OCI-LY3 (cell line): ENCODE results near the gene LARP1.

Source experiments
- H2AFZ ChIP-seq: fragments of 200-600, 300-600 bp; shearing (Covaris generic); 2 replicates; pipeline ENCODE4 v1.6.0; 2014; ENCODE audit warnings: antibody characterized with exemption, low read depth, low read length
- H3K27ac ChIP-seq: fragments of 200-600, 300-600 bp; sonication (generic); 2 replicates; pipeline ENCODE4 v1.5.1; 2014; ENCODE audit warnings: mild to moderate bottlenecking, low read length, moderate library complexity, mixed read lengths
- H3K27me3 ChIP-seq: fragments of 200-600, 300-600 bp; sonication (generic); 2 replicates; pipeline ENCODE4 v1.6.1; 2014; ENCODE audit warnings: low read depth, low read length, mixed read lengths
- H3K36me3 ChIP-seq: fragments of 200-600, 300-600 bp; sonication (generic); replicated peaks from 2 replicates; pipeline ENCODE3; 2014; ENCODE audit warnings: low read depth, low read length, mixed read lengths
- H3K4me1 ChIP-seq: fragments of 300-600, 200-600 bp; sonication (generic); 2 replicates; pipeline ENCODE4 v1.6.1; 2014; ENCODE audit warnings: low read length, mixed read lengths
- H3K4me2 ChIP-seq: fragments of 200-600, 300-600 bp; sonication (generic); 2 replicates; pipeline ENCODE4 v1.6.1; 2014; ENCODE audit warnings: low read length, mixed read lengths
- H3K4me3 ChIP-seq: fragments of 300-600, 200-600 bp; sonication (generic); 2 replicates; pipeline ENCODE4 v1.5.1; 2014; ENCODE audit warnings: antibody characterized with exemption, mild to moderate bottlenecking, low read length, moderate library complexity
- H3K79me2 ChIP-seq: fragments of 300-600, 200-600 bp; shearing (Covaris generic); 2 replicates; pipeline ENCODE4 v1.6.1; 2014; ENCODE audit warnings: mild to moderate bottlenecking, low read length, mixed read lengths
- H3K9ac ChIP-seq: fragments of 300-600, 200-600 bp; shearing (Covaris generic); 2 replicates; pipeline ENCODE4 v1.6.0; 2014; ENCODE audit warnings: mild to moderate bottlenecking, low read length, moderate library complexity
- H3K9me3 ChIP-seq: fragments of 200-600, 300-600 bp; shearing (Covaris generic); 2 replicates; pipeline ENCODE4 v1.6.1; 2014; ENCODE audit warnings: low read length, mixed read lengths; ENCODE audit not compliant: insufficient read depth
- H4K20me1 ChIP-seq: fragments of 200-600, 300-600 bp; sonication (generic); 2 replicates; pipeline ENCODE4 v1.6.1; 2016; ENCODE audit warnings: low read length, mixed read lengths; ENCODE audit not compliant: insufficient read depth
- CTCF ChIP-seq: fragments of 200-600, 300-600 bp; sonication (generic); IDR thresholded peaks from 2 replicates; pipeline ENCODE4 v1.5.1; 2014; ENCODE audit warnings: antibody characterized with exemption, low read length, low read depth
- EZH2phosphoT487 ChIP-seq: fragments of 200-600 bp; shearing (Covaris generic); IDR thresholded peaks from 2 replicates; pipeline ENCODE4 v1.6.1; 2018; ENCODE audit warnings: antibody characterized with exemption, mixed run types, low read depth

Gene LARP1

GRCh38 chr5:154770111-154770510, 14.9 kb downstream of the LARP1 start:
- Histone ChIP-seq H3K9ac (no peak overlapping the region), H3K4me3 (no peak overlapping the region), H4K20me1 (peaks cover 97% of the 10 kb centered on the region), H3K4me1 (peaks cover 42% of the 10 kb centered on the region), H3K36me3 (peaks cover 5% of the 10 kb centered on the region), H2AFZ (no peak overlapping the region), H3K27ac (peak overlapping the region; percentile 42), H3K9me3 (no peaks in the 10 kb centered on the region), H3K79me2 (peaks cover 100% of the 10 kb centered on the region), H3K4me2 (peak overlapping the region; percentile 1; the same call in 1 of the 2 replicates), H3K27me3 (no peaks in the 10 kb centered on the region)
- TF ChIP-seq CTCF (no peak), EZH2phosphoT487 (no peak)

- H3K9ac ChIP-seq = no peak overlapping the region
These were observed 16.3 kb downstream of the LARP1 start for GRCh38 chr5:154771383-154771901.

GRCh38 chr5:154773326-154773725, 18.1 kb downstream of the LARP1 start:
- Histone ChIP-seq H3K27ac (no peak overlapping the region), H3K9ac (no peak overlapping the region), H3K79me2 (peaks cover 100% of the 10 kb centered on the region), H3K4me1 (peaks cover 16% of the 10 kb centered on the region), H2AFZ (no peak overlapping the region), H3K4me2 (no peak overlapping the region), H4K20me1 (peaks cover 94% of the 10 kb centered on the region), H3K4me3 (no peak overlapping the region), H3K9me3 (no peaks in the 10 kb centered on the region), H3K36me3 (peaks cover 5% of the 10 kb centered on the region), H3K27me3 (no peaks in the 10 kb centered on the region)
- no peak for TF ChIP-seq CTCF
- no peak for TF ChIP-seq EZH2phosphoT487

More at GRCh38 chr5:154771383-154771901, 16.3 kb downstream of the LARP1 start:
- Histone ChIP-seq H3K27ac (no peak overlapping the region), H3K27me3 (no peaks in the 10 kb centered on the region), H3K79me2 (peaks cover 100% of the 10 kb centered on the region), H3K4me1 (peaks cover 32% of the 10 kb centered on the region), H4K20me1 (peaks cover 97% of the 10 kb centered on the region), H3K9me3 (no peaks in the 10 kb centered on the region), H3K4me3 (no peak overlapping the region), H3K4me2 (no peak overlapping the region), H3K36me3 (peaks cover 5% of the 10 kb centered on the region), H2AFZ (no peak overlapping the region)
- TF ChIP-seq EZH2phosphoT487 = no peak
- no peak for TF ChIP-seq CTCF

GRCh38 chr5:154776167-154776566, 21.0 kb downstream of the LARP1 start:
- no peak overlapping the region for H2AFZ ChIP-seq
- no peaks in the 10 kb centered on the region for H3K27me3 ChIP-seq
- H3K27ac ChIP-seq = no peak overlapping the region
- H3K4me1 ChIP-seq = peaks cover 9% of the 10 kb centered on the region
- H3K36me3 ChIP-seq = peaks cover 2% of the 10 kb centered on the region
- TF ChIP-seq CTCF (no peak), EZH2phosphoT487 (no peak)
- peaks cover 94% of the 10 kb centered on the region for H4K20me1 ChIP-seq
- no peaks in the 10 kb centered on the region for H3K9me3 ChIP-seq
- H3K9ac ChIP-seq = no peak overlapping the region
- peaks cover 100% of the 10 kb centered on the region for H3K79me2 ChIP-seq
- no peak overlapping the region for H3K4me3 ChIP-seq
- no peak overlapping the region for H3K4me2 ChIP-seq
